Dendritic cell treated with granulocyte-macrophage colony-stimulating factor and Interleukin-4, amounts not matched to agents 40 ng/mL and 50 ng/mL, for 4 days (primary cell): Measurements from ENCODE around the gene DAAM1.
A peak's percentile ranks its signal among the peaks of the same experiment; 100 is the strongest.

Experiments used
- H3K27ac Mint-ChIP-seq: one replicate; pipeline ENCODE4 v1.8.0; 2022; ENCODE audit warnings: mild to moderate bottlenecking, mixed read lengths
- H3K27me3 Mint-ChIP-seq: one replicate; pipeline ENCODE4 v1.8.0; 2022; ENCODE audit warnings: mild to moderate bottlenecking, mixed read lengths
- H3K36me3 Mint-ChIP-seq: one replicate; pipeline ENCODE4 v1.8.0; 2022; ENCODE audit warnings: low read depth, mixed read lengths
- H3K4me1 Mint-ChIP-seq: one replicate; pipeline ENCODE4 v1.8.0; 2022; ENCODE audit warnings: low read depth, mixed read lengths
- H3K4me3 Mint-ChIP-seq: one replicate; pipeline ENCODE4 v1.8.0; 2022; ENCODE audit warnings: mild to moderate bottlenecking, moderate library complexity, mixed read lengths
- H3K9me3 Mint-ChIP-seq: one replicate; pipeline ENCODE4 v1.8.0; 2022; ENCODE audit warnings: mixed read lengths
- intact Hi-C: fragments of 100-400 bp; cut with micrococcal nuclease; formaldehyde crosslinking; loops from one replicate; pipeline ENCODE4 v1.15.0; 2022

The DAAM1 gene

DNA sequence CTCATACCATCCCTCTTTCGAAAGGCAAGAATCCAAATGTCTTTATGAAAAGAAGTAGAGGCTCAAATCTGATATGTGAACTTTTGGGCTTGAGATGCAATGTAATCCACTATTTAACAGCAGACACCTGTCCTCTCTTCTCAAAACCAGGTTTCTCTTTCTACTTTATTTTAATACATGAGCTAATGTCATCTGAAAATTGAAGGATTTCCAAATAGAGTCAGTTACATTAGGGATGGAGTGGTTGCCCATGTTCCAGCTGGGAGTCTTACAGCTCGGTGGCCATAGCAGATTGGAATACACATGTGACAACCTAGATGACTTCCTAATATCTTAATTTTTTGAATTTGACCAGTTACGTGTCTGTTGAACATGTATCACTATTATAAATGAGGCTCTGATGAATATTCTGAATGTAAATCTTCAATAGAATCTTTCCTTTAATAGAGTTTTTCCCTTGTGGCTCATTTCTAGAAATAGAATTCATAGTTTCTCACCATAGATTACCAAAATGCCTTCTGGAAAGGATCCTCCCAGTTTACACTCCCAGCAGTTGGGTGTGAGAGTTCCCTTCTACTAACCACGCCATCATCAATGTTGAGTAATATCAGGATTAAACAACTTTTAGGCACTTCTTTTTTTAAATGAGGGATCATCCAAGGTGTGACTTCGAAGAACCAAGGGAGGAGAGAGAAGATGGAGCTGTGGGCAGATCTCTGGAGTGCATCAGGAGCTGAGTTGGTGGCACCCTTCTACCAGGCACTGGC is 227.6 kb downstream of the DAAM1 start:
- Mint-ChIP-seq H3K36me3 (peaks cover 6% of the 10 kb centered on the region), H3K4me3 (no peak overlapping the region), H3K9me3 (peaks cover 10% of the 10 kb centered on the region), H3K27ac (no peak overlapping the region), H3K4me1 (peaks cover 17% of the 10 kb centered on the region), H3K27me3 (peaks cover 4% of the 10 kb centered on the region)
- intact Hi-C loops, result no loop called here

DNA sequence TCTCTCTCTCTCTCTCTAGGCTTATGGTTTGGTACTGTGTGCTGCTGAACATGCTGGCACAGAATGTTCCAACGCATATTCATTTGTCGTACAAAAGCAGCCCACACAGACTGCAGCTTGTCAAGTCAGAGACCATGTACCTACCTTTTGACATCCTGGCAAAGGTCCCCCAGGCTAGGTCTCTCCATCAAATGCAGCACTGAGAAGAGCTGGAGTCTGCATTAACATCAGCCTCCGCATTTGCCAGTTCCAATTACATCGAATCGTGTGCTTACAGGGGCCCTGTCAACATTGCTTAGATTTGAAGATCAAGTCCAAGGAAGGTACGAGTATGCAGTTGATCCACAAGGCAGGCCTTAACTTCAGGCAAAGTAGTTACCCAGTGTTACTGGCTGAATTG is 228.8 kb downstream of the DAAM1 start:
- intact Hi-C loops, result no loop called here
- Mint-ChIP-seq H3K4me3 (no peak overlapping the region), H3K4me1 (peaks cover 30% of the 10 kb centered on the region), H3K9me3 (peaks cover 4% of the 10 kb centered on the region), H3K27ac (no peak overlapping the region), H3K27me3 (peaks cover 3% of the 10 kb centered on the region), H3K36me3 (peaks cover 4% of the 10 kb centered on the region)

DNA sequence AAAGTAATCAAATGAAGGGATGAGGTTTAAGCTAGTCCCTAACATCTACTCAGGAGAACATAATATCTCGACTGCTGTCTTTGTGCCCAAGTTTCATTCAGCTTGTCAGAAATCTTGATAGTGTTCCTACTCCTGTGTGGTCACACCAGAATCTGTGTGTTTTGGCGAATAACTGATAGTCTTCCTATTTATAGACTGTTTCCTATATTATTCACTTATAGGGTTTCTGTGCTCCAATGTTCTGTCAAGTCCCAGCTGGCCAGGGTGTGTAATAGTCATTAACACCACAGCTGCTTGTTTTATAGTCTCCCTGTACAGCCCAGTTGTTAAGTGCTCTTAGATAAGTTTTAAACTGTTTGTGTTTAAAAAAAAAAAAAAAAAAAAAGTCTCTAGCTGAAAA is 230.8 kb downstream of the DAAM1 start:
- Mint-ChIP-seq H3K9me3 (no peaks in the 10 kb centered on the region), H3K4me1 (peaks cover 35% of the 10 kb centered on the region), H3K36me3 (no peaks in the 10 kb centered on the region), H3K27me3 (peaks cover 2% of the 10 kb centered on the region), H3K27ac (peak overlapping the region; percentile 48), H3K4me3 (no peak overlapping the region)
- intact Hi-C loops, result no loop called here
